ENCODE results near the gene LIPT2.
"Not testable (repeated sequence)": the region's sequence is repeated elsewhere in the genome, so short reads cannot be mapped to it uniquely, and the experiment has no call there.

LIPT2 gene

DNA sequence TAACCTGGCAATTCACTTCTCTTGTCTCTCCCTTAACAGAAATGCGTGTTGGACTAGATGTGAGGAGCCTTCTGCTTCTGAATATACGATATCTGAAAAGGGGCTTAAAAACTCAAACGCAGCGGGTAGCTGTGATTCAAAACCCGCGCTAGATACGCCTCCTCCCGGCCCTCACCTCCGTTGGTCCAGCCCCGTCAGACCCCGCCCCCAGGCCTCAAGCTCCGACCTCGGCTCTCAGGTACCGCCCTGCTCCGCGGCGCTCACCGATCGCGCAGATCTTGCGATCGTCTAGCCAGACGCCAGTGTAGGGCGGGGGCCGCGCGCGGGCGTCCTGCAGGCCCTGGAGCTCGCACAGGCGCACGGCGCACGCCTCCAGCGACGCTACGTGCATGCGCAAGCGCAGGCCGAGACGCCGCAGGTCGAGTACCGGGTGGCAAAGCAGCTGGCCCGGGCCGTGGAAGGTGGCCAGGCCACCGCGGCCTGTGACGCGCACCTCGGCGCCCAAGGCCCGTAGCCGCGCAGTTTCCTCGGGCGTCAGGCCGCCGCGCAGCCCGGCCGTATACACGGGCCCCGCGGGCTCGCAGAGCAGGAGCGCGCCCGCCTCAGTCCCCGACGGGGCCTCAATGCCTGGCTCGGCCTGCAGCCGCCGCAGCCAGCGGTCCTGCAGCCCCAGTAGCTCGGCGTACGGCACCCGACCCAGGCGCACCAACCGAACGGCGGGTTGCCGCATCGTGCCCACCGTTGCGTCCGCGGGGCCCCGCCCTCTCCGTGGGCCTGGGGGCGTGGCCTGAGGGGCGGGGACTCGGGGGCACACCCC is at the start of gene LIPT2:
TSS of gene LIPT2 (minus strand) at position 751 of the 817 bp plus-strand sequence. CDS start at position 730, 21 bp downstream.
- peak; percentile 96 to 98 for DNase-seq

DNA sequence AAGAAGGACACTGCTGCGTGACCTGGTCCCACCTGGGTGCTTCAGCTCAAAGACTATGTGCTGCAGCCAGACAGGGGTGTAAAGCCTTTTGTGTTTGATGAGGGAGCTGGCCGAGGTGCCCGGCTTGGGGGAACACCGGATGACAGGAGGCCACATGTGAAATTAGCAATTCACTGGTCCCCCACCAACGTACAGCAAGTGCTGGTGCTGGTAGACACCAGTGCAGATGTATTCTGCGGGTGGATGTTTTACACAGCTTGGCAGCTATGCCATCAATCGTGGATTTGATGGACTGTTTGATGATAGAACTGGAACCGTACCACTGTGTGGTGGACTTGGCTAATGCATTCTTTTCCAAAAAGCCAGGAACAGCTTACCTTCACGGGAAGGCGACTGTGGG is 47.9 kb upstream of the LIPT2 start:
- no peak for DNase-seq

DNA sequence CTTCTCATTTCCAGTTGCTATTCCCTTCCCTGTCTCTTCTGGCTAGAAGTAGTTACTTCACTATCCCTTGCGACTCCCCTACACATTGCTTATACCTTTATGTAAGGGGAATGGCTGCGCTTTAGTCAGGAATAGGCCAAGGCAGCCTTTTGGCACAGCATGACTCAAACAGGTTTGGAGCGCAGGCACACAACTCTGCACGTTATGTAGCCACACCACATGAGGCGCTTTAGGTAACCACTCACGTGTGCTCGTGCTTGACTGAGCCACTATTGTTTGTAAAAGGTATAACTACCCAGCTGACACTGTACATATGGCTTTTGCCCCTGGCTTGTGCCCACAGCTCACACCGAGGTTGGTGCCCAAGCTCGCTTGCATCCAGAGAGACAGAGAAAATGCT is 46.7 kb upstream of the LIPT2 start:
- no peak for DNase-seq

DNA sequence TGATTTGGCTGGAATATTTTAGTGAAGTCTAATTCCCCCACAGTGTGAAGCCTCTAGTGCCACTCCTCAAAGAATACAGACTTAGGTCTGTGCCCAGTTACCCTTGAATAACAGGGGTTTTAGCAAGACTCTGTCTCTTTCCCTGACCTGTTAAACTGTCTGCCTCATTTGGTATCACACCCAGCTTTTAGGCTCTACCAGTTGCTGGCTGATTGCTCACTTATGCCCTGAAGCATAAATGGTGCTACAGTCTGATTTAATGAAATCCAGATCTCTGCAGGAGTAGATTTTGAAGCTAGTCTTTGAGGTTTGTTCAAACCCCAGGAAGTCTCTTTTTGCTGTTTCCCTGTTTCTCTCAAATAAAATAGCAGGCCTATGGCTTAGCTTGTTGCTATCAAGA is 45.2 kb upstream of the LIPT2 start:
- DNase-seq, result no peak

DNA sequence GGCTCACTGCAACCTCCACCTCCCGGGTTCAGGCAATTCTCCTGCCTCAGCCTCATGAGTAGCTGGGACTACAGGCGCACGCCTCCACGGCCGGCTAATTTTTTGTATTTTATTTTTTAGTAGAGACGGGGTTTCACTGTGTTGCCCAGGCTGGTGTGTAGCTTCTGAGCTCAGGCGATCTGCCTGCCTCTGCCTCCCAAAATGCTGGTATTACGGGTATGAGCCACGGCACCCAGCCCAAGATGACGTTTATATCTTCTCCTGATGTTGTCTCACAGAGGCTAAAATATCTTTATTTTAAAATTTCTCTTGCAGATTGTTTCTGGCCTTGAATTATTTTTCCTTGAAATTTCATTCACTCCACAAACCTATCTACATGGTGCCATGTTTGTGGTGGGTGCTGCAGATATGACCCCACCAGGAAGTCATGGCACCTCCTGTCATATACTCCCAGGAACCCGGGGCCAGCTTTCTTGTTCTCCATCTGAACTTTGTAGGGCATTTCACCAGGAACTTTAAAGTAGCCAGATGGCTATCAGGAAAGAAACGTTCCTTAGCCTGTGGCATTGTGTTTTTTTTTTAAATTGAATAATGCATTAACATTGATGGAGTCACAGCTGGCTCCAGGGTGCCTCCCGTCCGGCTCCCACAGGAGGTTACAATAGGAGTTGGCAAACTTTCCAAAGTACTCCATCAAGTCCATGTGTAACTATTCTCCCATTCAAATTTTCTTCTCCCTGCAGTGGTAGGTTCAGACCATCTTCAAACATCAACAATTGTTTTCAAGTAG is 42.0 kb upstream of the LIPT2 start:
- DNase-seq, result no peak

DNA sequence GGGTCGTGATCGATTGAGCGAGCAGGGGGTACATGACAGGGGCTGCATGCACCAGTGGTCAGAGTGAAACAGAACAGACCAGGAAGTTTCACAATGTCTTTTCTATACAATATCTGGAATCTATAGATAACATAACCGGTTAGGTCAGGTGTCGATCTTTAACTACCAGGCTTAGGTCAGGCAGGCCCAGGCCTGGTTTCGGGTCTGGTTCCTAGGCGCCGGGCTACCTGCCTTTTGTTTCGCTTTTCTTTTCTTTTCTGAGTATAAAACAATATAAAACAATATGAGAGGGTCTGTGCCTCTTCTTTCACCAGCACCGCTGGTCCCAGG is 41.4 kb upstream of the LIPT2 start:
- not testable (repeated sequence) for DNase-seq

DNA sequence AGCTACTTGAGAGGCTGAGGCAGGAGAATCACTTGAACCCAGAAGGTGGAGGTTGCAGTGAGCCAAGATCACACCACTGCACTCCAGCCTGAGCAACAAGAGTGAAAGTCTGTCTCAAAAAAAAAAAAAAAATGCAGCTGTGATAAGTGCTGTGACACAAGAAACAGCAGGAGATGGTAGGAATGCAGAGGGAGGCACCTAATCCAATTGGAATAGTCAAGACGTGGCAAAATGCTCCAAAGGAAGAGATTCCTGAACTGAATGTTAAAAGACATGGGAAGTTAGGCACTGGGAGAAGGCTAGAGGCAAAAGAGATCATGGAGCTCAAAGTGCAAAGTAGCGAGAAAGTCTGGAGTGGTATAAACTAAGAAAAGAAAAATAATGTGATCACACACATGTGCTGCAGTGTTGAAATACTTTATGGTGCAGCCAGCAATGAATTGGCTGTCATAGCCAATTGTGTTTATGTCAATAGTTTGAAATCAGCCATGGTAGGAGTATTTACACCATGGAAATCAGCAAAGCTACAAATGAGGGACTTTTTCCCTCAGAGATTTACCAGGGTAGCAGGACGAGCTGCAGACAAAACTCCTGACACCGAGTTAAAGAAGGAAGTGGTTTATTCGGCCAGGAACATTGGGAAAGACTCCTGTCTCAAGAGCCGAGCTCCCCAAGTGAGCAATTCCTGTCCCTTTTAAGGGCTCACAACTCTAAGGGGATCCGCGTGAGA is 40.9 kb upstream of the LIPT2 start:
- no peak for DNase-seq

DNA sequence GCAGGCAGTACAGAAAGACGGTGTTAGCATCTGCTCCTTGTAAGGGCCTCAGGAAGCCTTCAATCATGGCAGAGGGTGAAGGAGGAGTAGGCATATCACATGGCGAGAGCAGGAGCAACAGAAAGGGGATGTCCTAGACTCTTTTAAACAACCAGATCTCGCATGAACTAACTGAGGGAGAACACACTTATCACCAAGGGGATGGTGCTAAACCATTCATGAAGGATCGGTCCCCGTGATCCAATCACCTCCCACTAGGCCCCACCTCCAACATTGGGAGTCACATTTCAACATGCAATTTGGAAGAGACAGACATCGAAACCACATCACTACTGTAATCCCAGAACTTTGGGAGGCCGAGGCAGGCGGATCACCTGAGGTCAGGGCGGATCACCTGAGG is 39.9 kb upstream of the LIPT2 start:
- no peak for DNase-seq

DNA sequence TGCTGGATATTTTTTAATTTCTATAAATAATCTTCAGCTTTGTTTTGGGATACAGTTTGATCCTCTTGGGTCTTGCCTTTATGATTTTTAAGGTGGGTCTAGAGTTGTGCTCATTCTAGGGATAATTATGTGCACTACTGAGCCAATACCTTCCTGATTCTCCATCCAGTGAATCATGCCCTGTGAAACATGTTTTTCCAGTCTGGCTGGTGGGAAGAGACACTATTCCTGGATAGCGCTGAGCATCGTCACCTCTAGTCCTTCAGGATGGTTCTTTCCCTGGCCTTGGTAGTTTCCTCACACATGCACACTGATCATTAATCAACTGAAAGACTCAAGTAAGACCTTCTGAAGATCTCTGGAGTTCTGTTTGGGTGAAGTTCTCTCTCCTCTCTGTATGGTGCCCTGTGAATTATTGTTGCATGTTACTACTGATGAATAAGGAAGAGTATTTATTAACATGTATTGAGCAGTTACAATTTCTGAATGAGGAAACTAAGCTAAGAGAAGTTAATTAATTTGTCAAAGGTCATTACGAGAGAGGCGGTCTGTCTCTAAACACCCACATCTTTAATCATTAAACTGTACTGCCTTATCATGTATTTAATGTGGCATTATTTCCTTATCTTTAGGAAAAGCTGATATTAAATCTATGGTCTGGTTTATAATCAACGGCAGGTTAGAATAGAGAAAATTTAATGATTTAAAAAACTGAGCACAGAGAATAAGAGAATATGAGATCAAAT is 39.1 kb upstream of the LIPT2 start:
- no peak for DNase-seq

DNA sequence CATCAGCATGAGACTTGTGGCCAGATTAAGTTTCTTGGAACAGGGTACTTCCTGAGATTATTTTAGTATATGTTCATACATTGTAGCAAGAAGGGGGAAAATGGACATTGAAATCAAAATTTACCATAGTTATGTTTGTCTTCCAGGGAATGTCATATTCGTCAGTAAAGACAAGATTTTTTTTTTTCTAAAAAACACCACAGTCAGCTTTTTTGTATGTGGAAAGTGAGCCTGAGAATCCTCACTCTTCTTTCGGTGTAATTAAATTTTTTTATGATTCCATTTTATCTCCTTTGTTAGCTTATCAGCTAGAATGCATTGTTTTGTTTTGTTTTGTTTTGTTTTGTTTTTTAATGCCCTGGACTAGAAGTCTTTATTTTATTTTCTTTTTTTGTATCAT is 31.5 kb upstream of the LIPT2 start:
- DNase-seq, result no peak

DNA sequence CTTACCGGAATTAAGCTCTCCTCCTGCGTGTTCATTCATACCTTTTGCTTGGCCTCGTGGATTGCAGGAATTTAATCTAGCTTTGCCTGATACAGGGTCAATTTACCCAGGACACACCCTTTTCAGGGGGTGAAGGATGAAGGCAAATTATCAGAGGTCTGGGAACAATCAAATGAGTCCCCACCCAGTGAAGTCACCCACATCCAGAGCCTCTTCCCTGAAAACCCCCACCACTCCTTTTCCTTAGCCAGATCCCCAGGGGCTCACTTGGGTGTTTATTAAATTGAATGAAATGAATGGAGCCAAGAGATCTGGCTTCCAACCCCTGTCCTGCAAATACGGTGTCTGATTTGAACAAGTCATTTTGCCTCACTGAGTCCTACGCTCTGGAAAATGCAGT is 31.0 kb upstream of the LIPT2 start:
- DNase-seq, result no peak

DNA sequence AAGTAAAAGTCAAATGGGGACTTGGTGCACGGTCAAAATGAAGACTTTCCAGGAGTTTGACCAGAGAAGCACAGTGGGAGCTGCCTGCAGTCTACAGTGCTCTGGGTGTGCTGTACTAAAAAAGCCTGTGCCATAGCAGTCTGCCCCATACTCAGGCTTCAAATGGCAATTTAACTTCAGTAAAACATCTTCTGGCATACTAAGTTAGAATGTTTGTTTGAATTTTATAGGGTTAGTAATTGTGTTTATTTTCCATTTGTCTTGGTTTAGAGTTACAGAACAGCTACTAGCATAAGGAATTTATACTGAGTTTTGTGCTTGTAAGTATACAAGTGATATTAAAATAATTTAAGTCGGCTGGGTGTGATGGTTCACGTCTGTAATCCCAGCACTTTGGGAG is 29.3 kb upstream of the LIPT2 start:
- no peak for DNase-seq

DNA sequence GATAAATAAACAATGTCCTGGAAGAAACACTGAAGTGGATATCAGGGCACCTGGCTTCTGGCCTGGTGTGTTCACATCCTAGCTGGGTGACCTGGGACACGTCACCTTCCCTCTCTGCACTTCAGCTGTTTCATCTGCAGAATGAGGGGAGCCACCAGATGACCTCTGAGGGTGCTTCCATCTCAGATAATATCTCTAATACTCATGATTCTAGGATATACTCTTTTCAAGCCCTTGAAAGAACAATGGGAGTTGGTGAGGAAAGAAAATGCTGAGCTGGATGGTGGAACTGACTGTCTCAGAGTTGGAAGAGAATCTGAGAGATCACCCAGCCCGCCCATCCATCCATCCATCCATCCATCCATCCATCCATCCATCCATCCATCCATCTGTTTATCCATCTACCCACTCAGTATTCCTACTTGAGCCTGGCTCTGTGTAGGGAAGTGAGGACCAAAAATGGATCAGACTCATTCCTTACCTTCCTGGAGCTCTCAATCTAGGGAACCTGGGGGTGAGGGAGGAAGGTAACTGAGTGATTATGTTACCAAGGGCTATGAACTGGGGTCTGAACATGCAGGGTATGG is 28.2 kb upstream of the LIPT2 start:
- no peak for DNase-seq

DNA sequence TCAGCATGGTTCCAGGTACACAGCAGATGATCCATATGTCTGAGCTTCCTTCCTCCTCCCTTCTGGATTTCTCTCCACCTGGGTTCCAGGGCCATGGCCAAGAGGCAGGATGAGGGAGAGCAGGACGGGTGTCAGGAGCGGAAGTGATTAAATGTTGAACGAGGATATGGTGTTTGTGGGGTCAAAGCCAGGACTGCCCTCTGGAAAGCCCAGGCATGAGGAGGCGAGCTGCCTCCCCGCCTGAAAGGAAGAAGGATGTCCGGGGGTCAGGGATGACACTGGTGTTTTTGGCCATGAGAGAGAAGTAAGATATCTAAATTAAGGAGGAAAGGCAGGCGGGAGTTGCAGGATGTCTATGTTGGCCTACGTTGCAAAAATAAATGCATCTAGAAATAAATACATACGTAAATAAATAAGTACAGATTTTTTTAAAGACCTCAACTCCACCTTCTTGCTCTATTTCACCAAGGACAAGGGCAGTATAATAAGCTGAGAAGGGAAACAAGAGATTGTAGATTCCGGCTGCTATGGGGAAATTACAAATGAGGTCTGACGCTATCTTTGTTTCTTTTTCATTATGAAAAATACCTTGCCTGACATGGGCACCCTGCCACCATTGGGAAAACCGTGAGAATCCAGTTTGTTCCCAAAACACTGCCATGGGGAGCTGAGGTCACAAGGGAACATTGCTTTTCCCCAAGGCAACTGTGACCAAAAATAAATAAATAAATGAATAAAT is 27.6 kb upstream of the LIPT2 start:
- DNase-seq, result no peak

DNA sequence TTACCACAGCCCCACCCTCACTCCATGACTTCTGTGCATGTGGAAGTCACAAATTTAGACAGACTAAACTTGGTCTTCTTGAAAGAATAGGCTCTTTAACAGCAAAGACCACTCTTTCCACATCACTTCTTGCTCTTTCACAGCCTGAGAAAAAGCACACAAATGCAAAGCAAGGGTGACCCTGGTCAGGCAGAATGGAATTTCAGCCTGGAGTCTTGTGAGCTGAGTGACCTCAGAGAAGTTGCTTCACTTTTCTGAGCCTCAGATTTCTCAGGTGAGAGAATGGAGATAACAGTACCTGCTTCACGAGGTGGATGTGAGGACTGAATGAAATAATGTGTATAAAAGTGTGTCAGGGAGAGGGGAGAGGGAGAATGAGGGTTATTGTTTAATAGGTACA is 26.8 kb upstream of the LIPT2 start:
- DNase-seq, result no peak

DNA sequence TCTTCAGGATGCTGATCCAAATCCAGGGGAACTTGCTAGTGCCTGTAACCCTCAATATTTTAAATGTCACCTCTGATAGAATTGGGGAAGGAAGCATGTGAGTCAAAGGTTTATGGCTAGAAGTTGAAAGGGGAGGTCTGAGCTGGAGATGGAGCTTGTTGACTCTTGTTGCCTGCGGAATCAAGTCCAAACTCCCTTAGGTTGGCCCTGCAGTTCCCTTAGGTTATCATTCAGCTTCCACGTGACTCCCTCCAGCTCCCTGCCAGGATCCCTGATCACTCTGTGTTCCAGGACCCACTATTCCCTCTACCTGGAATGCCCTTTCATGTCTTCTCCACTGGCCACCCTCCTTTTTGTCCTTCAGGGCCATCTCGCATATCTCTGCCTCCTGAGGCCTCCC is 26.2 kb upstream of the LIPT2 start:
- DNase-seq, result no peak

DNA sequence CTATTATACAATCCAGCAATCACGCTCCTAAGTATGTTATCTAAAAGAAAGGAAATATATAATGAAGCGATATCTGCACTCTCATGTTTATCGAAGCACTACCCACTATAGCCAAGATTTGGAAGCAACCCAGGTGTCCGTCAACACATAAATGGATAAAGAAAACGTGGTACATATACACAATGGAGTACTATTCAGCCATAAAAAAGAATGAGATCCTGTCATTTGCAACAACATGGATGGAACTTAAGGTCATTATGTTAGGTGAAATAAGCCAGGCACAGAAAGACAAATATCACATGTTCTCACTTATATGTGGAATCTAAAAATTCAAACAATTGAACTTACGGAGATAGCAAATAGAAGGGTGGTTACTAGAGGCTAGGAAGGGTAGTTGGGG is 24.1 kb upstream of the LIPT2 start:
- not testable (repeated sequence) for DNase-seq

DNA sequence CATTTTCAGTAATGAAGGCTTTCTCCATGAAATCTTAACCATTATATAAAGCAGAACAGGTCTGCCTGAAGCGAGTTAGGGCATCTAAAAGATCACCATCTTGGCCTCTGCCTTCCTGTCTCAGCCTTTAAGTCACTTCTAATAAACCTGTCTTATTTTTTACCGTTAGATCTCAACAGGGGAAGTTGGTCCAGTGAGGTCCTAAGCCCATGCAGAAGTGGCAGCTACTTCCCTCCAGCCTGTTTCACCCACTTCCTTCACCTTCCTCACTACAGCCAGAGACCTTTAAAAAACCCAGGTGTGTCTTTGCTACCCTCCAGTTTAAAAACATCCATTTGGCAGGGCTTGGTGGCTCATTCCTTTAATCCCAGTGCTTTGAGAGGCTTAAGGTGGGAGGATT is 14.1 kb upstream of the LIPT2 start:
- no peak for DNase-seq

DNA sequence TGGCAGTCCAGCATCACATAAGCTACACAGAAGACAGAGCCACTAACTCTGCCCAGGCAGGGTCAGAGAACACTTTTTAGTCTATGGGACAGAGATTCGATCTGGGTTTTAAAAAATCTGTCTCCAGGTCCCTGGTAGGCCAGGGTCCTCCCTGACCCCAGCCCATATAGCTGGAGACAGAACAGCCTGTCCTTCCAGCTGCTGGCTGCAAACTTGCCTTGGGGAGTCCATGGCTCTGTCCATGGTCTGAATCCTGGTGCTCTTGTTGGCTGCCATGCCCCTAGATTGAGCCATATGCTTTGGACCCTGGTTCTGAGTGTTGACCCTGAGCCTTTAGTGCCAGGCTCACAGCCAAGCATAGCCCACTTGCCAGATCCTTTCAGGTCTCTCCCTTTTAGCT is 13.3 kb upstream of the LIPT2 start:
- no peak for DNase-seq

DNA sequence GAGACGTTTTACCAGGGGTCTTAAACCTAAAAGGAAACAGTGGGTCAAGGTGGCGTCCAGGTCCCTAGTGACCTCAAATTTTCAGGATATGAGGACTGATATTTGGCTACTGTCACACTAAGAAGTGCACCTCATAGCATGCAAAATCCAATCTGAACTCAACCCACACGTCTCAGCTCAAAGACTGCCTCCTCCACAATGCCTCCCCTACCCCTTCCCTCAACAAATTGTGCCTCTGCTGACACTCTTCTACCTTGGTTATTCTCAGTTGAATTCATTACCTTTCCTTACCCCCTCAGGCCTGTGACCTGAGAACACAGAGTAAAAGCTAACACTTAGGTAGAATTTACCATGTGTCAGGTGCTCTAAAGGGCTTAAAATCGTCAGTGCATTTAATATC is 12.4 kb upstream of the LIPT2 start:
- no peak for DNase-seq

DNA sequence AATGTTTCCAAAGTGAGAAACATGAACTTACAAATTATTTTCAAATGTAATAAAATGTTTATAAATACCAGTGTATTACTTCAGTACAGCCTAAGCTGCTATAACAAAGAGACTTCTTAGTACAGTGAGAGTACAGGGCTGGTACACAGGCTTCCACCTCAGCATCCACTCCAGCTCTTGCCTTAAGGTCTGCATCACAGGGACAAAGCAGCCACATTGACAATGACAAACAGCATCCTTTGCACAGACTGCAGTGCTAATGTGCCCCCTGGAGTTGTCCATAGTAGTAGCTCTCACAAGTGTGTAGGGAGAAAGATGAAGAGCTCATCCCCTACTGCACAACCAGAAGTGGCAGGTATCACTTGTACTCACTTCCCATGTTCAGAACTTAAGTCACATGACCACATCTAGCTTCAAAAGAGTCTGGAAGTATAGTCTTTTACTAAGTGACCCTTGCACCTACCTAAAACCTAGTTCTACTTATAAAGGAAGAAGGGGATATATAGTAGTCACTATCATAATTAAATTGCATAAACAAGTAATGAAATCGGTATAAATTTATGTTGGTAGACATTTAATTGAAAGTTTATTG is 10.7 kb upstream of the LIPT2 start:
- no peak for DNase-seq

DNA sequence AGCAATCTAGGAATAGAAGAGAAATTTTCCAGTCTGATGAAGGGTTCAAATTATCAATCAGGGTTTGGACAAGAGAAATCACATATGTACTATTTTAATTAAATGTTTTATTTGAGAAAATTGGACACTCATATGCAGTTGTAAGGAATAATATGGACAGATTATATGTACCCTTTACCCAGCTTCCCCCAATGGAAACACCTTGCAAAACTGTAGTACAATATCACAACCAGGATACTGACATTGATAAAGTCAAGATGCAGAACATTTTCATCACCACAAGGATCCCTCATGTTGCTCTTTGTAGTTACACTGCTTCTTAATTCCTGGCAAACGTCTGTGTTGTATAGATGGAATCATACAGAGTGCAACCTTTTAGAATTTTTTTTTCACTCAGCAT is 1.4 kb upstream of the LIPT2 start:
- no peak for DNase-seq
